ENCODE results near the gene PDZRN4.
"Not testable (repeated sequence)": the region's sequence is repeated elsewhere in the genome, so short reads cannot be mapped to it uniquely, and the experiment has no call there.

Gene PDZRN4

DNA sequence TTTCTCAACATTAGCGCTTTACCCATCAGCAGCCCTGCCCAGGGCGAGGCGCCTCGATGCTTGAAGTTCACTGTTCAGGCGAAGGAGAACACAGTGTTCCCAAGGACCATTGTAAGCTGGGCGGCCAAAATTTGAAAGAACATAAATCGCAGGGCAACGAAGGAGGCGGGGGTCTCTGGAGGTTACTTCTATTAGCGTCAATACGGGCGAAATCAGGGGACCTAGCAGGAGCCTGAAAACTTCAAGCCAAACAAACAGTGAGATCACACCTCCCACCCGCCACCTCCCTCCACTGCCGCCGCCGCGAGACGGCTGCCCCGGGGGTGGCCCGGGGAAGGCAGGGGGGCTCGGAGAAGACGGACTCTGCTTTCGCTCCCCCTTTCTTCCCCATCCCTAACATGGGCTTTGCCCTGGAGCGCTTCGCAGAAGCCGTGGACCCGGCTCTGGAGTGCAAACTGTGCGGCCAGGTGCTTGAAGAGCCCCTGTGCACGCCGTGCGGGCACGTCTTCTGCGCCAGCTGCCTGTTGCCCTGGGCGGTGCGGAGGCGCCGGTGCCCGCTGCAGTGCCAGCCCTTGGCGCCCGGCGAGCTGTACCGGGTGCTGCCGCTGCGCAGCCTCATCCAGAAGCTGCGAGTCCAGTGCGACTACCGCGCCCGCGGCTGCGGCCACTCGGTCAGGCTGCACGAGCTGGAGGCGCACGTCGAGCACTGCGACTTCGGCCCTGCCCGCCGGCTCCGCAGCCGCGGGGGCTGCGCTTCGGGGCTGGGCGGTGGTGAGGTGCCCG lies at the start of gene PDZRN4:
PDZRN4 (plus strand) TSS at position 263 of the 783 bp plus-strand sequence.
- DNase-seq = no peak

DNA sequence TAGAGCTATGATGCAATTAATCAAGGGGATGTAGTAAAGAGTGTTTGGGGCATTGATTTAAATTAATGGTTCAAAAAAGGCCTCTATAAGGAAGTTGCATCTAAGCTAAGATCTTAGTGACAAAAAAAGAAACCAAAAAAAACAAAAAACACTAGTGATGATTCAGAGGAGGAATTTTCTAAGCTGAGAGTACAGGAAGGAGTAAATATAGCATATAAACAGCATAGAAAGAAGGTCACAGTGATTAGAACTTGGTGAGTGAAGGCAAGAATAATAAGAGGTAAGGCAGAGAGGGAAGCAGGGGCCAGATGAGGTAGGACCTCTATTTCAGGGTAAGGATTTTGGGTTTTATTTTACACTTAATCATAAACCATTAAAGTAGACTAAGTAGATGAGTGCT lies 48.0 kb upstream of the PDZRN4 start:
- no peak for DNase-seq

DNA sequence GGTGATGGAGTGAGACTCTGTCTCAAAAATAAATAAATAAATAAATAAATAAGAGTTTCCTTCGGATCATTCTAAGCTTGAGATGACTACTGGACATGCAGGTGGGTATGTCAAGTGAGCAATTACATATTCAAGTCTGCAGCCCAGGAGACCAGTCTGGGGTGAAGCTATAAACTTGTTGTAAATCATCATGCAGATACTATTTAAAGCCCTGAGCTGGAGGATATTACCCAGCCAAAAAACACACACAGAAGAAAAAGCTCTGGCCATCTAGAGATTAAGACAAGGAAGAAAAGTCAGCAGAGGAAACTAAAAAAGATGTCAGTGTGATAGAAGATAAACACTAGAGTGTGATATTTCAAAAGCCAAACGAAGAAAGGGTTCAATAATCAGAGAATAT lies 47.0 kb upstream of the PDZRN4 start:
- no peak for DNase-seq

DNA sequence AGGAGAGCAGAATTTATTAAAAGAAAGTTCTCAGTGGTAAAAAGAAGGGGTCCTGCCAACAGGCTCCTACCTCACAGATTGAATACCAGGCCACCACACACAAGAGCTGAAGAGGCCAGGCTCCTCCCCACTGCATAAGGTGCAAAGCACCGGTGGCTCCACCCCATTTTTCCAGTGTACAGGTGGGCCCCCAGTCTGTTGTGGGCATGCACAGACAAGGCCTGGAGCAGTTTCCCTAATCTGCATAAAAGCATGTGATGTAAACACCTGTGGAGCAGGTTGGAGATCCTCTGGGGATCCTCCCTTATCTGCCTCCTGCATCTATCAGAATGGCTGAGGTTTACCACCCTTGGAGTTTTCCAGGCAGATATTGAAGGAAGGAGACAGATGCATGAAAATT lies 45.7 kb upstream of the PDZRN4 start:
- DNase-seq = no peak

DNA sequence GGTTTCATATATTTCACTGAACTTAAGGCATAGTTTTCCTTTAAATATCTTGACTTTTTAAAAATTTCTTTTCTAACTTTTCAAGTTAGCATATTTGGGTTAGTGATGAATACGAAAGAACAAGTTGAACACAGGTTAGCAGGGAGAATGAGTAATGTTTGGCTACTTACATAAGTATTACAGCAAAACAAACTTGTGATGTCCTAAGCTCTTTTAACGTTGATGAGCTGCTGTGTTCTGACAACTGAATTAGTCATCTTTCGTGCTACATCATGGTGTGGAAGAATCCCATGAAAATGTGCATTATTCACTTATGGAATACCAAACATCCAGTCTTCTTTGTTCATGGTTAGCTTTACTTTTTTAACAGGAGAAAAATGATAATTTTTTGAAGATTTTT lies 36.3 kb upstream of the PDZRN4 start:
- no peak for DNase-seq

DNA sequence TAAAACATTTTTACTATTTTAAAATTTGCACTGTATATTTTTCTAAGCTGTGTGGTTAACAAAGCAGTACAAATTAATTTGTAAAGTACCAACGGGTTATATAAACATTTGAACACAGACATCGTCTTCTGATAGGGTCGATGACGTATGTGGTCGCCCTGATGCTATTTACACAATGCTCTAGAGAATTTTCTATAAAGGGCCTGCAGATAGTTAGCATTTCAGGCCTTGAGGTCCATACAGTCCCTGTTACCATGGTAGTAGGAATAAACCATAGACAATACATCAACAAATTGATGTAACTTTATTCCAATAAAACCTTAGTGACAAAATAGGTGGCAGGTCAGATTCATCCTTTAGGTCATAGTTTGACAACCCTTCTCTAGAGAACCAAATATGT lies 25.7 kb upstream of the PDZRN4 start:
- no peak for DNase-seq

DNA sequence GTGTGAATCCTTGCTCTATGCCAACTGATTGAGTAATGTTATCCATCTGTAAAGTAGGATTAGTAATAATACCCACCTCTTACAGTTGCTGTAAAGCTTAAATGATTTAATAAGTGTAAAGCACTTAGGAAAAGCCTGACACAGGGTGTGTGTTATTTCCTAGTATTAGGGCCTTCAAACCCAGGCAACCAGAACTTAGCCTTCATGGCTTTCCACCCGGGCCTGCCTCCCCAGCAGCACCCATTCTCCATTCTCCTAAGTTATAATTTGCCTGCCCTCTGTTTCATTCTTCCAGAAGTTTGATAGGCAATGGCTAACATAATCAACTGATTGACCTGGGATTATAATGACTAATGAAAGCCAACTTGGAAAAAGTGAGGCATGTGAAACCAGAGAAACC lies 20.4 kb upstream of the PDZRN4 start:
- no peak for DNase-seq

DNA sequence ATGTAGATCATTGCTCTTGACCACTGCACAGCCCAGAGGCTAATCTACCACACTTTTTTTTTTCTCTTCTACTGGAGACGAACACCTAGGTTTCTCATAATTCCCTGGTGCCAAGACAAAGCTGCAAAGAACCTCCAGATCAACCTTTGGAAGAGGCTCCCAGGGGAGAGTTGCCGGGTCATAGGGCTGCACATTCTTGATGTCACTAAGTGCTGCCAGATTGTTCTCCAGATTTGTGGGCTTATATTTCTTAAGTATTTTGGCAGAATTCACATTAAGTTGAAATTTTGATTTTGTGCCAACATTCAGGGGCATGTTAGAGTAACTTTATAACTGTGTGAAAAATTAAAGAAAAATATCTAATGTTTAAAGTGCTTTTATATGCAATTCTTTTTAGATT lies 13.5 kb upstream of the PDZRN4 start:
- DNase-seq = no peak

DNA sequence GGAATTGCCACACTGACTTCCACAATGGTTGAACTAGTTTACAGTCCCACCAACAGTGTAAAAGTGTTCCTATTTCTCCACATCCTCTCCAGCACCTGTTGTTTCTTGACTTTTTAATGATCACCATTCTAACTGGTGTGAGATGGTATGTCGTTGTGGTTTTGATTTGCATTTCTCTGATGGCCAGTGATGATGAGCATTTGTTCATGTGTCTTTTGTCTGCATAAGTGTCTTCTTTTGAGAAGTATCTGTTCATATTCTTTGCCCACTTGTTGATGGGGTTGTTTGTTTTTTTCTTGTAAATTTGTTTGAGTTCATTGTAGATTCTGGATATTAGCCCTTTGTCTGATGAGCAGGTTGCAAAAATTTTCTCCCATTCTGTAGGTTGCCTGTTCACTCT lies 8.6 kb upstream of the PDZRN4 start:
- DNase-seq = not testable (repeated sequence)

DNA sequence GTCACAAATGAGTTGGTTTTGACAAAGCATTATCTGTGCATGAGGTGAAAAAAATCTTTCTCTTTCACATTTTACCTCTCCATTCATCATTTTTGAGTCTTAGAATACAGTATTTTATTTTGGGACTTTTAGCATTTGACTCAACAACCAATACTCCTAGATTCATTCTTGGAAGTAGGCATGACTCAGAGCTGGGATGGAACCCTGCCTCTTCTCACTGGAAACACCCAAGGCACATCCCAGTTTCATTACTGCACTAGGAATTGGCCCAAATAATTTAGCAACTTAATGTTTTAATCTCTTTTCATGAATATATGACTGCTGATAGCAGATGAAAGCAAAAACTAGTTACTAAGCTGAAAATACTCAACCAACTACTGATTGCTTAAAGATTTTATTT lies 3.3 kb upstream of the PDZRN4 start:
- DNase-seq = no peak

DNA sequence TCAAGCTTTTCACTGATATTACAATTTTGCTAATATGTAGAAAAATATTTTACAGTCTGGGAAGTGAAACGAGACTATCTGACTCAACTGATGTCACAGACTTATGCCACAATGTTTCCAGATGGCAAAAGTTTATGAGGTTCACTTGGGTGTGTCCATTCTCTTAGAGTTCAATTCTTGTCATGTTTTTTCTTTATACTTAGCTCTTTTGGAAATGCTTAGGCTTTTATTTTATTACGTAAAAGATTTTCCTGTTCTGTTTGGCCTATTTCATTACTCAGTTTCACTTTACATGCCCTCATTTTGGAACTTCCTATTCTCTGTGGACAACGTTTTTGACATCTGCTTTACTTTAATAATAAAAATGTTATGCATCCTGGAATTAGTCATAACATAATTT lies 2.1 kb upstream of the PDZRN4 start:
- no peak for DNase-seq

DNA sequence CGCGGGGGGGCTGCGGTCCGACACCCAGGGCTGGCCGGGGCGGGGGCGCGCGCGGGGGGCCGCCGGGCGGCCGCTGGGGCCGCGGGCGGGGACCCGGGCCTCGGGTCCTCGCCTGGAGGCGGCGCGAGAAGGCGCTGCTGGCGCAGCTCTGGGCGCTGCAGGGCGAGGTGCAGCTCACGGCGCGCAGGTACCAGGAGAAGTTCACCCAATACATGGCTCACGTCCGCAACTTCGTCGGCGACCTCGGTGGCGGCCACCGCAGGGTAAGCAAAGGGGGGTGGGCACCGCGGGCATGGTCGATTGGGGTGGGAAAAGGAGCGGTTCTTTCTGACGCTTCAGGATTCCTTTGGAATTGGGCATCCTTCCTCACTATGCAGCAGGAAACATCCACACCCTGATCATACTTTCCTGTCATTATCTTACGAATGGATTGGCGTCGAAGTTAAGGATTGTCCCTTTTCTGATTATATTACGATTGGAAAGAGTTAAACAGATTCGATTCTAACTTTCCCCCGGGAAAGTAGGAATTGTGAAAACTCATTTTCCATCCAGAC lies 798 bp downstream of the PDZRN4 start:
- no peak for DNase-seq

DNA sequence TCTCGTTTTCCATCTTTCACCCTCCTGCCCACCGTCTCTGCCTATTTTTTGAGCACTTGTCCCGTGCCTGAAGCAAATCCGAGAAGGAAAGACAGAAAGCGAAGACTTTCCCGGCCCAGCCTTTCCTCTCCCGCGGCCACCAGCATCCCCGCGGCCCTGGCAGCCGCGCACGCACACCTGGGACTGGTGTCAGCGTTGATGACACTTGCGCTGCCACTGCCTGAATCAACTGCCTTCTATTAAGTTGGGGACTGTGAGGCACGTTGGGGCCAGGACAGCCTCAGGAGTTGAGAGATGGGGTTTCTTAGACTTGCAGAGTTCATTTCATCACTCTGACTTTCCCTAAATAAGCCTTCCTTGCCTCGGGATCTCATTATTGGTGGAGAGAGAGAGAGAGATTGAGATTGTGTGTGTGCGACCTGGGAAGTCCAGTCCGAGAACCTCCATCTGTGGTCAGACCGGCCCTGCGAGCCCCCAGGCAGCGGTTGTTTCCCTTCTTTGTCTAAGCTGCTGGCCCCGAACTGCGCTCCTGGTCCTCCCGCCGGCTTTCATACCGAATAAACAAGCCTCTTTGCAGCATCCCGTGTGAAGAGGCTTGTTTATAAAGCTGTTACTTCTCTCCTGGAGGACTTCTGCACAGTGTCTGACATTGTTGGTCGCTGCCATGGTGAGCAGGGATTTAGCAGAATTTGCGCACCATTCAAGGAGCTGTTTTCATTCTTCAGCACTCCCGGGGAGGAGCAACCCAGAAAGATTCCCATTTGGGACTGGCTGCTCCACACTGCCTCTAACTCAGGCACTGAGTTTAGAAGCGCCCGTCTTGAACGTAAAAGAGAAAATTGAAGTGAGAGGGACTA lies 1.5 kb downstream of the PDZRN4 start:
- DNase-seq = no peak

DNA sequence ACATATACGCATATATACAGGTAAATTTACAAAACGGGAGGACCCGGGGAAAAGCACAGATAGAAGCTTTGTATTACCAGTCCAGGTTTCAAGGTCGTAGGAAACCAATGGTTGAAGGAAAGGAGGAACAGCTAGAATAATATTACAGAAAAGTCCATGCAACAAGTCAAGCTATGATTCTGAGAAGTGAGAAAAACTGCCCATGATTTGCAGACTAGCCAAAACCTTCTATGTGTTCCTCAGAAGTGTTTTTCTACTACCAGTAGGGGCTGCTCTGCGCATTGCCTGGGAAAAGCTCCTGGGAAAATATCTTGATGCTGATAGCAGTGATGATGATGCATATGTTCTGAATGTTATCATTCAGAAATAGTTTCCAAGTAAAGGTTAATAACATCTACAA lies 2.2 kb downstream of the PDZRN4 start:
- DNase-seq = no peak

DNA sequence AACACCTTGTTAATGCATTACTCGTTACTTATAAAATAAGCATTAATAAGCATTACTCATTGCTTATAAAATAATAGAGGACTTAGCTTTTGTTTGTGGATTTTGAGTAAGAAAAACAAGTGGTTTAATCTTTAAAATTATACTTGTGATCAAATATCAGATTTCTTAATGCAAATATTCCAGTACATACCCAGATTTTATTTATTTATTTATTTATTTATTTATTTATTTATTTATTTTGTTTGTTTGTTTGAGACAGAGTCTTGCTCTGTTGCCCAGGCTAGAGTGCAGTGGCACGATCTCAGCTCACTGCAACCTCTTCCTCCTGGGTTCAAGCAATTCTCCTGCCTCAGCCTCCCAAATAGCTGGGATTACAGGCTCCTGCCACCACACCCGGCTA lies 3.4 kb downstream of the PDZRN4 start:
- not testable (repeated sequence) for DNase-seq

DNA sequence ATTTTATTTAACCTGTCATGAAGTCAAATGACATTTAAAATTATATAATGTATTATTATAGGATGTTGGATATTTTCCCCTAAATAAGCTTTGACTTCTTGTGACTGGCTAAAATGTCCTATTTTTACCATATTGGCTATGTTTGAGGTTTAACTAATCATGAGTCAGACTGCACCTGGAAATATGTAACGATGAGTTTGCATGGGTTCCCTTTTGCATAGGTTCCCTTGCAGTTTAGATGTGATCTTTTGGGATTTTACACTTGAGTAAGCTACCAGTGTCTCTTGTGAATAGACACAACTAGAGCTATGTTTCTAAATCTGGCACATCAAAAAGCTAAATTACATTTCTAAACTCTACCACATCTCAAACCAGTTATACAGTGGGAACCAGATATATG lies 5.2 kb downstream of the PDZRN4 start:
- no peak for DNase-seq

DNA sequence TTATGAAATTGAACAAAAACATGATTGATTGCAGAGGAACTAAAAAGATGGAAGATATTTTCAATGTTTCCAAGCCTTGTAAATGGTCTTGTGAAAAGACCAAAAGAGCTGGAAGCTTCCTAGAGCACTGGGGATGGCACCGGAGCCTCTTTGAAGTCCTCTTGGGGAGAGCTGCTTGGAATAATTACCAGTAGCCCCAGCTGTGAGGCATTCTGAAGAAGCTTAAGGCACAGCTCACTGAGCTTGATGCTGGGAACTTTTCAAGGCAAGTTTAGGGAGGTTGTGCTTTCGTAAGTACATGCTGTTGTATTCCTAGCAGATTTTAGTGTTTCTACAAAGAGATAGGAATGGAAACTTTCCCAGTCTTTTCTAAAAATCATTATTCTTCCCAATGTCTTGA lies 13.9 kb downstream of the PDZRN4 start:
- no peak for DNase-seq

DNA sequence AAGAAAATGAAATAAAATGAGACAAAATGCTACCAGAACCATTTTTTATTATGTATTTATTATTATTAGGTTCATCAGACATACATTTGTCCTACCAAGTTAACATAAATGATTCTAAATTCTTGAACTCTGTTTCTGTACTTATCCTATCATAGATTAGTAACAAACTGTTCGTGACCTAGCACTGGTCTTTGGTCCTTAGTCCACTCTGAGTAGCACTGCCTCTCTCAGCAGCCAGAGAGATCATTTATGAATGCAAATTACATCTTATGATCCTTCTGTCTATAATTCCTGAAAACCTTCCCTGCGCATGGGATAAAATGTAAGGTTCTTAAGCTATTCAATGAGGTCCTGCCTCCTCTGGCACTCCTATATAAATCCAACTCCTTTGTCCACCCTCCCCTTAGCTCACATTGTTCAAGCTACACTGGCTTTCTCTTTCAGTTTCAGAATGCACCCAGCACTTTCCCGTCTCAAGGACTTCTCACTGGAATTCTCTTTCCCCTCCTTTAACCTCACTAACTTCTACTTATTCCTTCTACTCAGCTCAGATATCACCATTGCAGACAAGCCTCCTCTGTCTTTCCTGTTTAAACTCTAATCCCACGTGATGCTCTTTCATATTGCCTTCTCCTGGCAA lies 17.1 kb downstream of the PDZRN4 start:
- DNase-seq = no peak

DNA sequence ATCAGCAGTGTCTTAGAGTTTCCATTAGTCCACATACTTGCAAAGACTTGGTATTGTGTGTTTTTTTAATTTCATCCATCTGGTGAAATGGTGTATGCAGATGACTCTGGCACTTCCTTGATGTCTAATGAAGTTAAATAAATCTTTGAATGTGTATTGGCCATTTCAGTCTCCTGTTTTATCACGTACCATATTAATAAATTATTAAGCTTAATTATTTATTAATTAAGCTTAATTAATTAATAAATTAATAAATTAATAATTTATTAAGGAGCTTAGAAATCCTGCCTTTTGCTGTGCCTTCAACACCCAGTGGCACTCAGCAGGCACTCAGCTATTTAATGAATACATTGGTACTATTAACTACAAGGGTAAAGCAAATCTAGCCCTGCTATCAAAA lies 18.2 kb downstream of the PDZRN4 start:
- no peak for DNase-seq

DNA sequence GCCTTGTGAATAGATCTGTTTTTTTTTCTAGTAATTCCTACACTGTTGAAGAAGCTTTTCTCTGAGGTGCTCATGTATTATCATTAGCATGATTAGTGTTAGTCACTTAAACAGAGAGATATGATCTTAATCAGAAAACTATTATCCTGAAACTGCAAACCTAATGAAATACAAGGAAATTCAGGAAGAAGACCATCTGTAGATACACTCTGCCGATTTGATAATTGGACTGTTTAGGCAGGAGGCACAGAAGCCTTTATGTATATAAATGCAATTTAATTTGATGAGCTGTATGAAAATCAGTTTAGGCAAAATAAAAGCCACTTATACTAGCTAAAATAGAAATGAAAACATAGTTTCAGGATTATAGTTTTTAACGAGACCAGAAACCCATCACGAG lies 23.3 kb downstream of the PDZRN4 start:
- no peak for DNase-seq

DNA sequence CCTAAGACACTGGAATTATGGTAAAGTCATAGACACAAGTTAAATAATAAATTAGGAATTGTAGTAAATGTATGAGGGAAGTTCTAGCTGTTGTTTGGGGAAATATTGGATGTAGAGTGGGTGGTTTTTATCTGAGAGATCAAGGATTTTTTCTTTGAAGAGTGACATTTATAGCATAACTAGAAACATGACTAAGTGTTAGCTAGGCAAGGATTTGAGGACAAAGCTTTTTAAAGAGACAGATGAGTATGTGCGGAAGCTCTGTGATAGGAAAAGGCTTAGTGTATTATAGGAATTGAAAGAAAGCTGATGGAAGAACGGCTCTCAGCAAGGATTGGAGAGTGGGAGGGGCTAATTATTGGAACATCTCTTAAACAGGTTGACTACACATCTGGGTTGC lies 24.5 kb downstream of the PDZRN4 start:
- DNase-seq = no peak

DNA sequence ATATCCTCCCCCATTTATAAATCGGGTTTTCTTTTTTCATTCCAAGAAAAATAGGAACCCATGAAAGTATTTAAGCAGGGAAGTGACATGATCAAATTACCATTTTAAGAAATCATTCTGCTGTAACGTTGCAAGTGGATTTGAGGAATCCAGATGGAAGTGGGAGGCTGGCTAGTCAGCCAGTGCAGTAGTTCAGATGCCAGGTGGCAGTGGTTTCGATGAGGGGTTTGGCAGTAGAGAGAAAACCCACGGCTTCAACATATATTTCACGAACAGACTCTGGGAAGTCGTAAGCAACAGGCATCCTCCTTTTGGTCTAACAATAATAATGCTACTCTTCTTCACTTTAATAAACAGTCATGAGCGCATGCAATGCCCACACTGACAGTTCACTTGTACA lies 25.0 kb downstream of the PDZRN4 start:
- no peak for DNase-seq

DNA sequence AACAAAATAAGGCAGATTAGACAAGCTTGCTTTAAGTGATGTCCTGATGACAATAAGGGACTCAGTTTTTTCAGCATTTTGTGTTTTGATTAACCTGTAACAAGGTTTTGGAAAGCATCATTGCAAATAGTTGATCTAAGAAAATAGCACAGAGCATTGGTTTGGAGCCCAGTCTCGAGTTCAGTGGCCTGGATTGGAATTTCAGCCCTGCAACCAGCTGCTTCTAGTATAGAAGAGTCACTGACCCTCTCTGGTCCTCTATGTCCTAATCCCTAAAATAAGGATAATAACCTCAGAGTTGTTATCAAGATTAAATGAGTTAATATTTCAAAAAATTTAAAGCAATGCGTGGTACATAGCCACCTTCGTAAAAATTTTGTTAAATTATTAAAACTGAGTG lies 25.5 kb downstream of the PDZRN4 start:
- no peak for DNase-seq

DNA sequence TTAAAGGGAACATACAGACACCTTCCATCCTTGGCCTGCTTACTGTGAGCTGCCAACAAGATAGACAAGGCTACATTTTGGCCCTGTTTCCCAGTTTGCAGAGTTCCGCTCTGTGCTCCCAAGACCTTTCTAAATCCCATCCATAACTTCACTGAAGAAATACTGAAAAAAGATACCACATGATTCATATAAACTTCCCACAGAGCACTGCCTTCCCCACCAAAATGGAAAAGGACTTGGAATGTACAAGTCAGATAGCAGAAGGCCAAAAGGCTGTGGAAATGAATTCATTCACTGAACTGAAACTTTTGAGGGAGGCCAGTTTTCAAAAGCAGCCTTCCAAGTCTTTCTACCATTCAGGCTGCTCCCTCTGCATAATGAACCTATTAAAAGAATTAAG lies 29.6 kb downstream of the PDZRN4 start:
- no peak for DNase-seq

Measured in stimulated activated CD8-positive, alpha-beta memory T cell treated with anti-CD3 and anti-CD28 coated beads, Interleukin-4, amount 100 ng/mL, for 48 hours (primary cell).